Spleen (tissue), 11 donors: ENCODE data around the gene BICRA. TPM values are rescaled to one million over a fixed set of nuclear protein-coding genes. Genes with fewer than 3 reads are reported as not detected.

ENCODE experiments used
- DNase-seq: peaks from one replicate; pipeline ENCODE4 v3.0.0-alpha.2; 2020
- H3K27ac ChIP-seq, 8 donors: fragments of 200-600 bp; sonication (generic) in 7 of 8; 1 replicate in 4 of 8; 2 replicates in 4 of 8; pipeline versions ENCODE4 v1.5.0 to v1.8.0; 2016 to 2021; ENCODE audit warnings: inconsistent platforms in 4 of 8, mild to moderate bottlenecking in 4 of 8, moderate library complexity in 1 of 8
- H3K27me3 ChIP-seq, 7 donors: fragments of 200-600 bp; sonication (generic) in 6 of 7; replicated peaks in 1 of 7; 1 replicate in 4 of 7; 2 replicates in 3 of 7; pipeline versions ENCODE4 v1.5.0 to v1.8.0; 2016 to 2021; ENCODE audit warnings: inconsistent platforms in 3 of 7, mild to moderate bottlenecking in 1 of 7
- H3K36me3 ChIP-seq, 6 donors: fragments of 200-600 bp; sonication (generic) in 5 of 6; 1 replicate in 4 of 6; 2 replicates in 2 of 6; pipeline versions ENCODE4 v1.5.0 to v1.8.0; 2016 to 2021; ENCODE audit warnings: inconsistent platforms in 2 of 6
- H3K4me1 ChIP-seq, 6 donors: fragments of 200-600 bp; sonication (generic) in 5 of 6; 1 replicate in 3 of 6; 2 replicates in 3 of 6; pipeline versions ENCODE4 v1.5.0 to v1.8.0; 2016 to 2021; ENCODE audit warnings: inconsistent platforms in 3 of 6
- H3K4me3 ChIP-seq, 8 donors: fragments of 200-600 bp; sonication (generic) in 7 of 8; 1 replicate in 4 of 8; 2 replicates in 4 of 8; pipeline versions ENCODE4 v1.5.0 to v1.8.0; 2016 to 2021; ENCODE audit warnings: inconsistent platforms in 4 of 8, mild to moderate bottlenecking in 4 of 8, moderate library complexity in 2 of 8
- H3K9me3 ChIP-seq, 8 donors: fragments of 200-600 bp; sonication (generic) in 7 of 8; 1 replicate in 4 of 8; 2 replicates in 4 of 8; pipeline versions ENCODE4 v1.5.0 to v1.8.0; 2016 to 2021; ENCODE audit warnings: inconsistent platforms in 4 of 8
- CTCF ChIP-seq, 11 experiments: fragments of 200-600 bp in 7 of 11; fragments of 450-650 bp in 4 of 11; sonication (generic) in 4 of 11; IDR thresholded peaks in 8 of 11; conservative IDR thresholded peaks in 3 of 11; 1 replicate in 7 of 11; 2 replicates in 4 of 11; pipeline versions ENCODE4 v1.4.0 to v1.8.0; 2016 to 2021; ENCODE audit warnings: antibody characterized with exemption in 11 of 11, inconsistent platforms in 4 of 11, mild to moderate bottlenecking in 1 of 11
- POLR2A ChIP-seq, 3 donors: fragments of 450-650 bp; IDR thresholded peaks; one replicate each; pipeline ENCODE4 v1.5.1; 2017; ENCODE audit warnings: antibody characterized with exemption in 3 of 3, mild to moderate bottlenecking in 1 of 3
- POLR2AphosphoS5 ChIP-seq, 3 donors: sonication (generic); formaldehyde crosslinking; IDR thresholded peaks; one replicate each; pipeline ENCODE4 v1.5.1; 2017; ENCODE audit warnings: antibody characterized with exemption in 3 of 3
- WGBS, 5 donors: extraction: QIAGEN DNeasy Blood & Tissue Kit in 3 of 5; methylation state at CpG; one replicate each; pipeline versions ENCODE4 v1.1.5 to v1.1.7; 2013 to 2018; 5-methylcytosine and 5-hydroxymethylcytosine counted together
- intact Hi-C: fragments of 100-400 bp; cut with DNase I; formaldehyde crosslinking; loops from one replicate; pipeline ENCODE4 v1.15.0; 2023; ENCODE audit warnings: low total_unique reads
- polyA plus RNA-seq, 3 donors: library from polyadenylated mRNA; stranded (reverse); fragments of 200-250 nt; gene quantifications; one replicate each; pipeline ENCODE4 v1.2.1, GENCODE V29; 2013
- total RNA-seq, 7 donors: library from RNA; depleted of rRNA in 3 of 7; stranded (reverse); fragments of >200 nt in 3 of 7; fragmentation: NEBNext Ultra II Directional in 4 of 7; extraction: Animal tissue kit (Norgen Biotek cat#: 25700) in 4 of 7; gene quantifications; one replicate each; pipeline versions ENCODE4 v1.1.0 to v1.2.1, GENCODE V29; 2016 to 2021
- donor health status: healthy with polysubstance abuse.
- donor health status: DM: no; HTN: no; CAD: no; lungs with moderate emphysema.
- donor health status: DM: no; HTN: no; CAD: no.
- donor health status: Bipolar disorder and iron deficiency.
- donor health status: healthy.
- donor health status: DM: no; HTN: no; CAD: no.
- donor health status: DM: yes; HTN: yes; CAD: no.

BICRA gene
- total and polyA plus RNA-seq, 10 donors = 2.2 to 21.8 (median 18.2) TPM

- Histone ChIP-seq H3K27ac (peak overlapping the region in 2 of 8 donors; percentile 15 to 59), H3K4me3 (no peak overlapping the region), H3K9me3 (no peaks in the 10 kb centered on the region), H3K4me1 (peaks cover 15 to 86% (median 59%) of the 10 kb centered on the region in 6 donors), H3K36me3 (peaks cover 0 to 25% (median 0%) of the 10 kb centered on the region in 6 donors), H3K27me3 (no peaks in the 10 kb centered on the region)
- intact Hi-C loops = no loop called here
- DNase-seq = no peak
- 60 to 75% (median 67%) methylated on average over 13 to 14 of the region's 14 CpGs for WGBS, 5 donors
- TF ChIP-seq CTCF (IDR thresholded peaks at IDR 0.05 in 8 of 11, conservative IDR thresholded peaks at IDR 0.05 in 3 of 11) = no peak
Observed at GRCh38 chr19:47613165-47614020, 4.5 kb downstream of the BICRA start.

DNA sequence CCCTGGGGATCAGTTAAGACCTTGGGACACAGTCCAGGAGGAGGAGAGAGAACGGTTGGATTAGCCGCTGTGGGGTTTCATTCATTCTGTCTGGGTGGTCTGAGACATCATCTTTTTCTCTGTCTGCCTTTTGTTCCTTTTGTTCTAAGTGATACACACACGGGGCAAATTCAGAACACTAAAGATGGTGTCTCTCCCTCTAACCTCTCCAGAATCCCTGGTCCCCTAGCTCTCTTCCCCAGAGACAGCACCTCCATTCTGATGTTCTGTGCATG, 5.0 kb downstream of the BICRA start:
- TF ChIP-seq CTCF (IDR thresholded peaks at IDR 0.05 in 8 of 11, conservative IDR thresholded peaks at IDR 0.05 in 3 of 11) (no peak), POLR2A (IDR thresholded peaks at IDR 0.05) (no peak), POLR2AphosphoS5 (IDR thresholded peaks at IDR 0.05) (no peak)
- Histone ChIP-seq H3K4me1 (peaks cover 15 to 92% (median 61%) of the 10 kb centered on the region in 6 donors), H3K4me3 (no peak overlapping the region), H3K9me3 (no peaks in the 10 kb centered on the region), H3K27ac (no peak overlapping the region), H3K27me3 (no peaks in the 10 kb centered on the region), H3K36me3 (peaks cover 0 to 29% (median 0%) of the 10 kb centered on the region in 6 donors)
- intact Hi-C loops = no loop called here
- no peak for DNase-seq
- 73 to 77% (median 74%) methylated on average over 3 of the region's 3 CpGs for WGBS, 5 donors

DNA sequence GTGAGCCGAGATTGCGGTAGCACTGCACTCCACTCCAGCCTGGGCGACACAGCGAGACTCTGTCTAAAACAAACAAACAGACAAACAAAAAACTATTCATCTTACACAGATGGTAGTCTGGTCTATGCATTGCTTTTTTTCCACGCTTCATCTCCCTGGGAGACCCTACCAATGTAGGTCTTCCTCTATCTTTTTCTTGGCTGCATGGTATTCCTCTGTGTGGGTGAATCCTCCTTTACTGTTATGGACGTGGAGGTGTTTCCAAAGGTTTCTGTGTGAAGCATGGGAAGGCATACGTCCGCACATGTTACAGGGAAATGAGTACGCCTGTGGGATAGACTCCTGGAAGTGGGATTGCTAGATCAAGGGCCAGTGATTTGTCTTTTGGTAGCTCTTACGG, 5.6 kb downstream of the BICRA start:
- intact Hi-C loops = no loop called here
- H3K9me3 ChIP-seq = no peaks in the 10 kb centered on the region
- H3K4me1 ChIP-seq = peaks cover 15 to 97% (median 63%) of the 10 kb centered on the region in 6 donors
- no peak for DNase-seq
- H3K27ac ChIP-seq = no peak overlapping the region
- WGBS, 5 donors = 95 to 98% (median 97%) methylated on average over 10 of the region's 10 CpGs
- H3K27me3 ChIP-seq = no peaks in the 10 kb centered on the region
- TF ChIP-seq POLR2AphosphoS5 (IDR thresholded peaks at IDR 0.05) = no peak
- TF ChIP-seq CTCF (IDR thresholded peaks at IDR 0.05 in 8 of 11, conservative IDR thresholded peaks at IDR 0.05 in 3 of 11) = no peak
- TF ChIP-seq POLR2A (IDR thresholded peaks at IDR 0.05) = no peak
- H3K4me3 ChIP-seq = no peak overlapping the region
- peaks cover 0 to 29% (median 0%) of the 10 kb centered on the region in 6 donors for H3K36me3 ChIP-seq

GRCh38 chr19:47615230-47615629, 6.3 kb downstream of the BICRA start:
- TF ChIP-seq POLR2AphosphoS5 (IDR thresholded peaks at IDR 0.05) = peak in 1 of 3 donors; percentile 8
- no peak for TF ChIP-seq CTCF (IDR thresholded peaks at IDR 0.05 in 8 of 11, conservative IDR thresholded peaks at IDR 0.05 in 3 of 11)
- H3K27me3 ChIP-seq = no peaks in the 10 kb centered on the region
- peaks cover 15 to 97% (median 63%) of the 10 kb centered on the region in 6 donors for H3K4me1 ChIP-seq
- 67 to 90% (median 77%) methylated on average over 7 of the region's 7 CpGs for WGBS, 5 donors
- H3K36me3 ChIP-seq = peaks cover 0 to 35% (median 0%) of the 10 kb centered on the region in 6 donors
- H3K4me3 ChIP-seq = no peak overlapping the region
- H3K9me3 ChIP-seq = no peaks in the 10 kb centered on the region
- H3K27ac ChIP-seq = no peak overlapping the region
- no peak for DNase-seq
- intact Hi-C loops = no loop called here
